T-cell (primary cell): ENCODE measurements around the gene ZNF48. TPM values are rescaled to one million over a fixed set of nuclear protein-coding genes. Genes with fewer than 3 reads are reported as not detected.

Experiments used
- ATAC-seq, 4 experiments: fragments of 200-7000 bp in 3 of 4; fragments of 150-1000 bp in 1 of 4; cut with Tn5 transposase; replicated peaks in 1 of 4; 1 replicate in 3 of 4; 2 replicates in 1 of 4; pipeline ENCODE4 v1.10.0; 2021; ENCODE audit warnings: moderate library complexity in 3 of 4, mild to moderate bottlenecking in 2 of 4, moderate number of reproducible peaks in 1 of 4
- CTCF ChIA-PET, 2 donors: fragments of 300-600 bp; sonication (Branson Sonifier 250); formaldehyde crosslinking; loops; one replicate each; lab custom pipeline; 2022; ENCODE audit warnings: antibody characterized with exemption in 2 of 2; lab: Charles Lee
- POLR2A ChIA-PET, 2 donors: fragments of 300-600 bp; sonication (Branson Sonifier 250); formaldehyde crosslinking; loops; one replicate each; lab custom pipeline; 2022; ENCODE audit warnings: antibody characterized with exemption in 2 of 2; lab: Charles Lee
- DNase-seq, 35 experiments: peaks; one replicate each; pipeline versions ENCODE4 v3.0.0 to v3.0.0-alpha.2; 2013 to 2023
- H3K27ac ChIP-seq: one replicate; pipeline ENCODE4 v1.5.1; 2013; ENCODE audit warnings: low read length
- H3K27me3 ChIP-seq, 2 experiments: replicated peaks in 1 of 2; 1 replicate in 1 of 2; 2 replicates in 1 of 2; pipeline versions ENCODE4 v1.6.1 to v1.7.0; 2013; ENCODE audit warnings: low read length in 1 of 2, mixed read lengths in 1 of 2; ENCODE audit not compliant: control insufficient read depth in 2 of 2, insufficient read depth in 2 of 2; ENCODE audit errors: extremely low read depth in 1 of 2
- H3K36me3 ChIP-seq, 2 donors: 1 replicate in 1 of 2; 2 replicates in 1 of 2; pipeline versions ENCODE4 v1.6.1 to v1.7.0; 2013; ENCODE audit warnings: low read length in 1 of 2; ENCODE audit not compliant: control insufficient read depth in 2 of 2, insufficient read depth in 1 of 2; ENCODE audit errors: extremely low read depth in 1 of 2
- H3K4me1 ChIP-seq, 2 experiments: 1 replicate in 1 of 2; 2 replicates in 1 of 2; pipeline versions ENCODE4 v1.6.1 to v1.7.0; 2013; ENCODE audit warnings: low read length in 2 of 2, mixed read lengths in 1 of 2; ENCODE audit not compliant: insufficient read depth in 2 of 2, control insufficient read depth in 1 of 2; ENCODE audit errors: extremely low read depth in 1 of 2
- H3K4me3 ChIP-seq, 2 donors: 1 replicate in 1 of 2; 2 replicates in 1 of 2; pipeline versions ENCODE4 v1.5.1 to v1.7.0; 2013; ENCODE audit warnings: mild to moderate bottlenecking in 2 of 2, low read length in 1 of 2, moderate library complexity in 1 of 2; ENCODE audit not compliant: control insufficient read depth in 1 of 2; ENCODE audit errors: extremely low read depth in 1 of 2
- H3K9me3 ChIP-seq: 2 replicates; pipeline ENCODE4 v1.7.0; 2013
- H3K27ac Mint-ChIP-seq, 2 donors: one replicate each; pipeline ENCODE4 v1.8.0; 2020 to 2021; ENCODE audit warnings: mild to moderate bottlenecking in 2 of 2, mixed read lengths in 2 of 2
- H3K27me3 Mint-ChIP-seq, 2 donors: one replicate each; pipeline ENCODE4 v1.8.0; 2021 to 2022; ENCODE audit warnings: mixed read lengths in 2 of 2
- H3K36me3 Mint-ChIP-seq: one replicate; pipeline ENCODE4 v1.8.0; 2021; ENCODE audit warnings: mixed read lengths
- H3K4me1 Mint-ChIP-seq, 3 donors: one replicate each; pipeline ENCODE4 v1.8.0; 2020 to 2022; ENCODE audit warnings: mixed read lengths in 3 of 3, mild to moderate bottlenecking in 1 of 3
- H3K4me3 Mint-ChIP-seq, 3 donors: one replicate each; pipeline ENCODE4 v1.8.0; 2020 to 2022; ENCODE audit warnings: mild to moderate bottlenecking in 3 of 3, mixed read lengths in 3 of 3, moderate library complexity in 3 of 3
- H3K9me3 Mint-ChIP-seq, 3 donors: one replicate each; pipeline ENCODE4 v1.8.0; 2020 to 2022; ENCODE audit warnings: mixed read lengths in 3 of 3
- WGBS: methylation state at CpG from one replicate; pipeline ENCODE4 v1.1.5; 2013; ENCODE audit warnings: missing lambda C conversion rate; ENCODE audit not compliant: insufficient coverage; 5-methylcytosine and 5-hydroxymethylcytosine counted together
- total RNA-seq, 35 experiments: library from RNA in 6 of 35; stranded (reverse) in 6 of 35; fragments of 120-200 nt in 1 of 35; gene quantifications; one replicate each; pipeline versions ENCODE4 v1.2.1 to v1.2.4 and lab custom pipeline; 2013 to 2026

The ZNF48 gene
- total RNA-seq, 5 donors from 2014 or later (not counting 1 experiment from before 2014, with no cell fraction given): 7.3 to 17.5 (median 16.4) TPM

DNA sequence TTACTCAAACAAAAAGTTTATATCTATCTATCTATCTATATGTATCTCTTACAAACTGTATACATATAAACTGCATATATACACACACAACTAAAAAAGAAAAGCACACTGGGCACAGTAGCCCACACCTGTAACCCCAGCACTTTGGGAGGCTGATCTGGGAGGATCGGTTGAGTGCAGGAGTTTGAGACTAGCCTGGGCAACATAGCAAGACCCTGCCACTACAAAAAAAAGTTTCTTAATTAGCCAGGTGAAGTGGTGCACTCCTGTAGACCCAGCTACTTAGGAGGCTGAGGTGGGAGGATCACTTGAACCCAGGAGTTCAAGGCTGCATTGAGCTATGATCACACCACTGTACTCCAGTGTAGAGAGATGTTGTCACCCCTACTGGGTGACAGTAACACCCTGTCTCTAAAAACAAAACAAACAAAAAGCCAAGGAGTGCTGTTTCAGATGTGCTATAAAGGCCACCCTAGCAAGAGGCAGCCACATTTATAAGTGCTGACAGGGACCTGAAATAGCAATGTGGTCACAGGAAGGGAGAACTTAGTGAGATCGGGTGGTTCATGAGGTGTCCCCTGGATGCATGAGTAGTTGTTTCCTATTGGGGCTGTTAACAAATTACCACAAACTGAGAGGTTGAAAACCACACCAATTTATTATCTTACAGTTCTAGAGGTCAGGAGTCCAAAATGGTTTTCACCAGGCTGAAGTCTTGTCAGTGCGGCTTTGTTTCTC, 44.9 kb upstream of the ZNF48 start:
- no peaks in the 10 kb centered on the region for H3K27me3 ChIP-seq
- POLR2A ChIA-PET: interaction anchor here in 1 of 2 donors (0.6 kb wide), 2 partner anchors 21 to 114 kb away, joined by 5 to 7 read pairs; no protein-coding TSS in a partner anchor
- no peak overlapping the region for H3K4me3 ChIP-seq
- Mint-ChIP-seq H3K27ac (peak overlapping the region; percentile 59 to 72), H3K9me3 (no peaks in the 10 kb centered on the region), H3K36me3 (peaks cover 11% of the 10 kb centered on the region), H3K27me3 (no peaks in the 10 kb centered on the region), H3K4me3 (peak overlapping the region in 1 of 3 donors; percentile 10), H3K4me1 (peaks cover 18 to 42% (median 24%) of the 10 kb centered on the region in 3 donors)
- DNase-seq: peak in 1 of 35 experiments; percentile 52
- H3K9me3 ChIP-seq: no peaks in the 10 kb centered on the region
- WGBS: 50% methylated on average over 1 of the region's 3 CpGs
- ATAC-seq: no peak
- H3K27ac ChIP-seq: peak overlapping the region; percentile 33
- H3K4me1 ChIP-seq: peaks cover 0 to 54% of the 10 kb centered on the region in 2 experiments
- CTCF ChIA-PET: no interaction called here
- H3K36me3 ChIP-seq: peaks cover 12 to 38% of the 10 kb centered on the region in 2 donors

- no peaks in the 10 kb centered on the region for H3K27me3 Mint-ChIP-seq
- H3K9me3 ChIP-seq: no peaks in the 10 kb centered on the region
- H3K4me3 ChIP-seq: no peak overlapping the region
- ChIA-PET POLR2A (no interaction called here), CTCF (no interaction called here)
- H3K36me3 ChIP-seq: peaks cover 12 to 38% of the 10 kb centered on the region in 2 donors
- H3K27ac Mint-ChIP-seq: peak overlapping the region; percentile 5 to 72
- H3K27ac ChIP-seq: peak overlapping the region; percentile 33
- no peaks in the 10 kb centered on the region for H3K9me3 Mint-ChIP-seq
- H3K36me3 Mint-ChIP-seq: peaks cover 11% of the 10 kb centered on the region
- H3K4me3 Mint-ChIP-seq: no peak overlapping the region
- ATAC-seq (no peak), DNase-seq (no peak)
- H3K4me1 Mint-ChIP-seq: peaks cover 25 to 48% (median 30%) of the 10 kb centered on the region in 3 donors
- H3K4me1 ChIP-seq: peaks cover 2 to 61% of the 10 kb centered on the region in 2 experiments
- 88% methylated on average over 15 of the region's 15 CpGs for WGBS
- no peaks in the 10 kb centered on the region for H3K27me3 ChIP-seq
Observed at GRCh38 chr16:30351001-30351441, 44.2 kb upstream of the ZNF48 start.

DNA sequence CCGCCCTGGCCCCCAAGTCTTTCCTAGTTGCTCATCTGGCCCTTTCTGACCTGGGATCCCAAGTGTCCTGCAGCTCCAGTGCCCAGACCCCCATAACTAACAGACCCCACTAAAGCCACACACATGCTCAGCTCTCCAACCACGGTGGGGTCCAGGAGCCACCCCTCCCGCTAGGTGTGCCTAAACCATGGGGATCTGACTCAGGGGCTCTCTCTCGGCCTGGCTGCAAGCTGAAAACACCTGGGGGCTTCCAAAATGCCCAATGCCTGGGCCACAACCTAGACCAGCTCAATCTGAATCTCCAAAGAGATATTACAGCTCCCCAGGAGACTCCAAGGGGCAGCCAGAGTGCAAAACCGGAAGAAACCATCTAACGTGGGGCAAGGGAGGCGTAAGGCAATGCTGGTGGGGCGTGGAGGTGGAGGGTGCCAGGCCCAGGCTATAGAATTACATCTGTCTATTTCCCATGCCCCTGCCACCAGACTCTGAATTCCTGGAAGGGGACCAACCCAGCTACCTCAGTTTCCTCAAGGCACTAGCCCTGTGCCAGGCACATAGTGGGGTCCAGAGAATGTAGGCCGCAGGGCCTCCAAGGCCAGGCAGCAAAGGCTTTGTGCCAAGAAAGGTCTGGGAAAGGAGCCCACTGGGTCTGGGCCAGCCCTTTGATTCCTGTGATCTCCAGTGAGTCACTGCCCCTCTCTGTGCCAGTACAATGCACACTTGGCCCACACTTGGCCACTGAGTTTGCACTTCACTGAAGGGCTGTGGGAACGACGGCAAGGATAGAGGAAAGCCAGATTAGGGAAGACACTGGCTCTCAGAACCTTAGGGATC, 43.4 kb upstream of the ZNF48 start:
- H3K27ac Mint-ChIP-seq: no peak overlapping the region
- ChIA-PET POLR2A (interaction anchor here in 1 of 2 donors (0.5 kb wide), 1 partner anchor 16 kb away, joined by 5 read pairs; no protein-coding TSS in a partner anchor), CTCF (no interaction called here)
- Histone ChIP-seq H3K4me3 (no peak overlapping the region), H3K27me3 (no peaks in the 10 kb centered on the region), H3K36me3 (peaks cover 12 to 38% of the 10 kb centered on the region in 2 donors), H3K9me3 (no peaks in the 10 kb centered on the region), H3K4me1 (peaks cover 2 to 68% of the 10 kb centered on the region in 2 experiments), H3K27ac (no peak overlapping the region)
- no peak overlapping the region for H3K4me3 Mint-ChIP-seq
- H3K9me3 Mint-ChIP-seq: no peaks in the 10 kb centered on the region
- H3K4me1 Mint-ChIP-seq: peaks cover 30 to 52% (median 34%) of the 10 kb centered on the region in 3 donors
- ATAC-seq (no peak), DNase-seq (no peak)
- 96% methylated on average over 6 of the region's 11 CpGs for WGBS
- peaks cover 11% of the 10 kb centered on the region for H3K36me3 Mint-ChIP-seq
- H3K27me3 Mint-ChIP-seq: no peaks in the 10 kb centered on the region

DNA sequence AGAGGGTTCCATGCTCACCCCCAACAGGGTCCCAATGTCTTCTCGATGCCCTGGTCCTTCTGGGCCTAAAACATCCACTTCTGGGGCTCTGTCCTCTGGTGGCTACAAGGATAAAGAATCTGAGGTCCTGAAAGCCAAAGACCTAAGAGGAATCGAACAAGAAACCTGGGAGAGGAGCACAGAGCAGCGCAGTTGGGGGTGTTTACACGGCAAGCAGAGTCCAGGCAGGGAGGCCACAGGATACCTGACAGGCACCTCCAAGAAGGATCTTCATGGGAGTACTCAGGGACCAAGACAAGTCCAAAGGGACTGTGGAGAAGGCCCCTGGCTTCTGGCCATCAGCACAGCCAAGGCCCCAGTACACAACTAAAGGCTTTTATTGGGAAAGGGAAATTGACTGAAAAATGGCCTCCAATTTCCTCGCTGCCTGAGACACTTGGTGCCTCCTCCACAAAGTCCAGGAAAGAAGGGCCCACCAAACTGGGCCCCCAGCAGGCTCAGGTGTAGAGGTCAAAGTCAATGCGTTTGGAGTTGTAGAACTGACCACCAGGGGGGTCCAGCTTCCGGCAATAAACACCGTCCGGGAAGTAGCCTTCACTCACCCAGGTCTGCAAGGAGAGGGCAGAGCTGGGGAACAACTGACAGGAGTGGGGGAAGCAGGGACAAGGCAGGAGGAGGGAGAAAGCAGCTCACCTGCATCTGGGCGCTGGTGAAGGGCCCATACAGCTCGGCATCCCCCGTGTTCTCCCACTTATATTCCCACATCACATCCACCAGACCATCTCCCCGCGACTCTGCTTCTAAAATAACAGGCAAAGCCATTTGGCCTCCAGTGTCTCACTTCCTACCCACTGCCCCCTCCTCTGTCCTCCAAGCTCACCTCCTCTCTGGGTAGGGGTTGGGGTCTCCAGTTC, 42.5 kb upstream of the ZNF48 start:
- ChIA-PET CTCF (no interaction called here), POLR2A (no interaction called here)
- H3K36me3 ChIP-seq: peaks cover 18 to 38% of the 10 kb centered on the region in 2 donors
- ATAC-seq (no peak), DNase-seq (no peak)
- H3K27me3 Mint-ChIP-seq: no peaks in the 10 kb centered on the region
- H3K9me3 ChIP-seq: no peaks in the 10 kb centered on the region
- no peaks in the 10 kb centered on the region for H3K9me3 Mint-ChIP-seq
- WGBS: 100% methylated on average over 5 of the region's 14 CpGs
- peaks cover 2 to 66% of the 10 kb centered on the region in 2 experiments for H3K4me1 ChIP-seq
- no peaks in the 10 kb centered on the region for H3K27me3 ChIP-seq
- H3K4me1 Mint-ChIP-seq: peaks cover 30 to 52% (median 34%) of the 10 kb centered on the region in 3 donors
- no peak overlapping the region for H3K4me3 ChIP-seq
- peak overlapping the region in 1 of 2 donors; percentile 34 for H3K27ac Mint-ChIP-seq
- H3K36me3 Mint-ChIP-seq: peaks cover 11% of the 10 kb centered on the region
- no peak overlapping the region for H3K27ac ChIP-seq
- peak overlapping the region; percentile 38 to 61 (median 49) for H3K4me3 Mint-ChIP-seq

GRCh38 chr16:30353438-30354129, 41.6 kb upstream of the ZNF48 start:
- ChIA-PET CTCF (interaction anchor here in 1 of 2 donors (1.5 kb wide), 1 partner anchor 56 kb away, joined by 6 read pairs; no protein-coding TSS in a partner anchor), POLR2A (interaction anchor here in 1 of 2 donors (0.5 to 0.6 kb wide), 2 partner anchors 27 to 595 kb away, joined by 3 read pairs; no protein-coding TSS in a partner anchor)
- no peak overlapping the region for H3K27ac ChIP-seq
- peaks cover 11% of the 10 kb centered on the region for H3K36me3 Mint-ChIP-seq
- H3K4me3 Mint-ChIP-seq: peak overlapping the region; percentile 92 to 94 (median 93)
- no peaks in the 10 kb centered on the region for H3K27me3 Mint-ChIP-seq
- no peak for DNase-seq
- peak overlapping the region in 1 of 2 donors; percentile 72 for H3K27ac Mint-ChIP-seq
- H3K4me1 ChIP-seq: peaks cover 2 to 64% of the 10 kb centered on the region in 2 experiments
- no peak for ATAC-seq
- no peak overlapping the region for H3K4me3 ChIP-seq
- no peaks in the 10 kb centered on the region for H3K9me3 ChIP-seq
- H3K9me3 Mint-ChIP-seq: no peaks in the 10 kb centered on the region
- 97% methylated on average over 17 of the region's 23 CpGs for WGBS
- H3K36me3 ChIP-seq: peaks cover 21 to 46% of the 10 kb centered on the region in 2 donors
- H3K27me3 ChIP-seq: no peaks in the 10 kb centered on the region
- peaks cover 30 to 52% (median 34%) of the 10 kb centered on the region in 3 donors for H3K4me1 Mint-ChIP-seq
